Frontal cortex (tissue), 4 donors: Measurements from ENCODE around the gene MEX3C. TPM values are rescaled to one million over a fixed set of nuclear protein-coding genes. Genes with fewer than 3 reads are reported as not detected.

ENCODE experiments used
- DNase-seq, 2 donors: peaks; one replicate each; pipeline ENCODE4 v3.0.0; 2012; ENCODE audit warnings: low spot score in 2 of 2
- FAIRE-seq: peaks from 2 replicates; lab custom pipeline; 2012; peaks lifted over from hg19 to GRCh38; lab: Jason Lieb, UNC
- total RNA-seq: library from RNA; depleted of rRNA; stranded (reverse); fragments of >200 nt; gene quantifications from one replicate; pipeline ENCODE4 v1.2.3, GENCODE V29; 2014
- donor health status: control.
- donor health status: control.
- donor health status: control.

MEX3C gene
- total RNA-seq, 1 donor from 2014 or later, result 97.4 TPM

GRCh38 chr18:51162617-51163016 lies 34.9 kb downstream of the MEX3C start:
- DNase-seq (no peak), FAIRE-seq (no peak)

- DNase-seq (no peak), FAIRE-seq (no peak)
Measured at GRCh38 chr18:51160646-51161045, 36.8 kb downstream of the MEX3C start.

GRCh38 chr18:51157215-51157614 lies 40.3 kb downstream of the MEX3C start:
- no peak for FAIRE-seq

GRCh38 chr18:51154431-51155063 lies 42.9 kb downstream of the MEX3C start:
- DNase-seq (no peak), FAIRE-seq (no peak)

More at GRCh38 chr18:51157215-51157614, 40.3 kb downstream of the MEX3C start:
- no peak for DNase-seq

- DNase-seq, result no peak
- no peak for FAIRE-seq
Measured at GRCh38 chr18:51153659-51154371, 43.7 kb downstream of the MEX3C start.

GRCh38 chr18:51151568-51152511 lies 45.6 kb downstream of the MEX3C start:
- no peak for FAIRE-seq

GRCh38 chr18:51151185-51151567 lies 46.3 kb downstream of the MEX3C start:
- DNase-seq (no peak), FAIRE-seq (no peak)

More at GRCh38 chr18:51151568-51152511, 45.6 kb downstream of the MEX3C start:
- no peak for DNase-seq

- DNase-seq (no peak), FAIRE-seq (no peak)
Measured at GRCh38 chr18:51150113-51150700, 47.3 kb downstream of the MEX3C start.

GRCh38 chr18:51149670-51150069 lies 47.8 kb downstream of the MEX3C start:
- FAIRE-seq, result no peak

GRCh38 chr18:51146909-51147308 lies 50.6 kb downstream of the MEX3C start:
- no peak for FAIRE-seq
- no peak for DNase-seq

More at GRCh38 chr18:51149670-51150069, 47.8 kb downstream of the MEX3C start:
- no peak for DNase-seq

- FAIRE-seq, result no peak
- DNase-seq, result no peak
Measured at GRCh38 chr18:51138936-51139335, 58.5 kb downstream of the MEX3C start.

GRCh38 chr18:51137891-51138290 lies 59.6 kb downstream of the MEX3C start:
- FAIRE-seq (no peak), DNase-seq (no peak)

- FAIRE-seq, result no peak
Measured at GRCh38 chr18:51137026-51137729, 60.3 kb downstream of the MEX3C start.

GRCh38 chr18:51135795-51136194 lies 61.7 kb downstream of the MEX3C start:
- DNase-seq, result no peak
- no peak for FAIRE-seq

More at GRCh38 chr18:51137026-51137729, 60.3 kb downstream of the MEX3C start:
- DNase-seq, result no peak

- no peak for FAIRE-seq
Measured at GRCh38 chr18:51135364-51135763, 62.1 kb downstream of the MEX3C start.

GRCh38 chr18:51134721-51135120 lies 62.8 kb downstream of the MEX3C start:
- DNase-seq (no peak), FAIRE-seq (no peak)

More at GRCh38 chr18:51135364-51135763, 62.1 kb downstream of the MEX3C start:
- DNase-seq, result no peak

GRCh38 chr18:51133580-51134160 lies 63.8 kb downstream of the MEX3C start:
- DNase-seq, result no peak
- FAIRE-seq, result no peak

- DNase-seq, result no peak
- no peak for FAIRE-seq
Measured at GRCh38 chr18:51132256-51132935, 65.1 kb downstream of the MEX3C start.
